ENCODE data around the gene NF1. TPM values are rescaled to one million over a fixed set of nuclear protein-coding genes. Genes with fewer than 3 reads are reported as not detected.

NF1 gene
- total and polyA plus RNA-seq, 2 experiments from 2014 or later, result 8.4 to 45.9 TPM

GRCh38 chr17:31405890-31406371, 311.2 kb downstream of the NF1 start:
- Histone ChIP-seq H3K9me2 (replicated peaks; ENCODE audit: insufficient read depth) (no peaks in the 10 kb centered on the region), H2AFZ (no peak overlapping the region), H3K79me2 (no peaks in the 10 kb centered on the region), H3K4me1 (ENCODE audit: insufficient read depth) (no peaks in the 10 kb centered on the region), H3K4me2 (no peak overlapping the region), H3K9me3 (ENCODE audit: low read depth) (no peaks in the 10 kb centered on the region), H3K4me3 (no peak overlapping the region), H3K27ac (no peak overlapping the region), H4K20me1 (ENCODE audit: insufficient read depth, poor library complexity, severe bottlenecking) (no peaks in the 10 kb centered on the region), H3K27me3 (no peaks in the 10 kb centered on the region), H3K36me3 (replicated peaks; ENCODE audit: insufficient read depth, low read depth) (no peaks in the 10 kb centered on the region)
- TF ChIP-seq EZH2phosphoT487 (IDR thresholded peaks at IDR 0.05; ENCODE audit: low read depth, severe bottlenecking, unreplicated experiment) (no peak), EZH2 (IDR thresholded peaks at IDR 0.05; ENCODE audit: borderline replicate concordance) (no peak), CTCF (IDR thresholded peaks at IDR 0.05; ENCODE audit: poor library complexity) (no peak)
- WGBS (ENCODE audit: low lambda C conversion rate, missing lambda C conversion rate), result 65% methylated on average over 5 of the region's 5 CpGs
- no peak for DNase-seq (ENCODE audit: low spot score)

DNA sequence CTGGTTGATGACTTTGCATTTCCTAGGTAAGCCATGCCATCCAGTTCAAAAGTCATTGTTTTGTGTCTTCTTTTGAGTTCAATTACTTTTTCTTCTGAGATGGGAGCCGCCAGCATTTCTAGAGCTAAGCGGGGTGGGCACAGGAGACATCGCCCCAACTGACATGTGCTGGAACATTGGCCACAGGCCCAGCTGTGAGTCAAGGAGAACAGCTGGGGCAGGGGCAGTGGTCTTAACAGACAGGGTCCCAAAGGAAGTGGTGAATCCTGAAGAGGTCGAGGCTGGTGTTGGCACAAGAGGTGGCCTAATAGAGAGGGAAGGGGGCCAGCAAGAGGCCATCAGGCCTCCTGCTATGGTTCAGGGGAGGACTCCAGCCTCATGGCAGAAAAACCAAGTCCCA, 313.8 kb downstream of the NF1 start:
- Histone ChIP-seq H3K4me1 (ENCODE audit: insufficient read depth) (no peaks in the 10 kb centered on the region), H3K79me2 (no peaks in the 10 kb centered on the region), H3K9me3 (ENCODE audit: low read depth) (no peaks in the 10 kb centered on the region), H3K4me3 (no peak overlapping the region), H2AFZ (no peak overlapping the region), H3K36me3 (replicated peaks; ENCODE audit: insufficient read depth, low read depth) (no peaks in the 10 kb centered on the region), H3K4me2 (no peak overlapping the region), H3K27me3 (no peaks in the 10 kb centered on the region), H3K9me2 (replicated peaks; ENCODE audit: insufficient read depth) (no peaks in the 10 kb centered on the region), H3K27ac (no peak overlapping the region), H4K20me1 (ENCODE audit: insufficient read depth, poor library complexity, severe bottlenecking) (no peaks in the 10 kb centered on the region)
- DNase-seq (ENCODE audit: low spot score), result no peak
- WGBS (ENCODE audit: low lambda C conversion rate, missing lambda C conversion rate), result 94% methylated on average over 4 of the region's 4 CpGs
- TF ChIP-seq CTCF (IDR thresholded peaks at IDR 0.05; ENCODE audit: poor library complexity), result no peak
- no peak for TF ChIP-seq EZH2 (IDR thresholded peaks at IDR 0.05; ENCODE audit: borderline replicate concordance)
- TF ChIP-seq EZH2phosphoT487 (IDR thresholded peaks at IDR 0.05; ENCODE audit: low read depth, severe bottlenecking, unreplicated experiment), result no peak

GRCh38 chr17:31411707-31412285, 317.0 kb downstream of the NF1 start:
- H3K4me1 ChIP-seq (ENCODE audit: insufficient read depth), result no peaks in the 10 kb centered on the region
- no peak overlapping the region for H3K4me3 ChIP-seq
- no peak for TF ChIP-seq CTCF (IDR thresholded peaks at IDR 0.05; ENCODE audit: poor library complexity)
- TF ChIP-seq EZH2 (IDR thresholded peaks at IDR 0.05; ENCODE audit: borderline replicate concordance), result no peak
- TF ChIP-seq EZH2phosphoT487 (IDR thresholded peaks at IDR 0.05; ENCODE audit: low read depth, severe bottlenecking, unreplicated experiment), result no peak
- no peaks in the 10 kb centered on the region for H3K79me2 ChIP-seq
- H2AFZ ChIP-seq, result no peak overlapping the region
- H3K27ac ChIP-seq, result no peak overlapping the region
- no peaks in the 10 kb centered on the region for H3K9me2 ChIP-seq (replicated peaks; ENCODE audit: insufficient read depth)
- no peaks in the 10 kb centered on the region for H3K9me3 ChIP-seq (ENCODE audit: low read depth)
- H3K4me2 ChIP-seq, result no peak overlapping the region
- H3K36me3 ChIP-seq (replicated peaks; ENCODE audit: insufficient read depth, low read depth), result no peaks in the 10 kb centered on the region
- no peaks in the 10 kb centered on the region for H4K20me1 ChIP-seq (ENCODE audit: insufficient read depth, poor library complexity, severe bottlenecking)
- no peaks in the 10 kb centered on the region for H3K27me3 ChIP-seq
- WGBS (ENCODE audit: low lambda C conversion rate, missing lambda C conversion rate), result 91% methylated on average over 12 of the region's 13 CpGs
- DNase-seq (ENCODE audit: low spot score), result no peak
